Activated naive CD4-positive, alpha-beta T cell treated with anti-CD3 and anti-CD28 coated beads, Interleukin-2, amount 50 U/mL, for 16 hours (primary cell): Measurements from ENCODE around the gene UBTD1.
A peak's percentile ranks its signal among the peaks of the same experiment; 100 is the strongest.
"Not testable (repeated sequence)": the region's sequence is repeated elsewhere in the genome, so short reads cannot be mapped to it uniquely, and the experiment has no call there.

Experiments
- DNase-seq: peaks from one replicate; pipeline ENCODE4 v3.0.0-alpha.2; 2020

Gene UBTD1, protein sequence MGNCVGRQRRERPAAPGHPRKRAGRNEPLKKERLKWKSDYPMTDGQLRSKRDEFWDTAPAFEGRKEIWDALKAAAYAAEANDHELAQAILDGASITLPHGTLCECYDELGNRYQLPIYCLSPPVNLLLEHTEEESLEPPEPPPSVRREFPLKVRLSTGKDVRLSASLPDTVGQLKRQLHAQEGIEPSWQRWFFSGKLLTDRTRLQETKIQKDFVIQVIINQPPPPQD

DNA sequence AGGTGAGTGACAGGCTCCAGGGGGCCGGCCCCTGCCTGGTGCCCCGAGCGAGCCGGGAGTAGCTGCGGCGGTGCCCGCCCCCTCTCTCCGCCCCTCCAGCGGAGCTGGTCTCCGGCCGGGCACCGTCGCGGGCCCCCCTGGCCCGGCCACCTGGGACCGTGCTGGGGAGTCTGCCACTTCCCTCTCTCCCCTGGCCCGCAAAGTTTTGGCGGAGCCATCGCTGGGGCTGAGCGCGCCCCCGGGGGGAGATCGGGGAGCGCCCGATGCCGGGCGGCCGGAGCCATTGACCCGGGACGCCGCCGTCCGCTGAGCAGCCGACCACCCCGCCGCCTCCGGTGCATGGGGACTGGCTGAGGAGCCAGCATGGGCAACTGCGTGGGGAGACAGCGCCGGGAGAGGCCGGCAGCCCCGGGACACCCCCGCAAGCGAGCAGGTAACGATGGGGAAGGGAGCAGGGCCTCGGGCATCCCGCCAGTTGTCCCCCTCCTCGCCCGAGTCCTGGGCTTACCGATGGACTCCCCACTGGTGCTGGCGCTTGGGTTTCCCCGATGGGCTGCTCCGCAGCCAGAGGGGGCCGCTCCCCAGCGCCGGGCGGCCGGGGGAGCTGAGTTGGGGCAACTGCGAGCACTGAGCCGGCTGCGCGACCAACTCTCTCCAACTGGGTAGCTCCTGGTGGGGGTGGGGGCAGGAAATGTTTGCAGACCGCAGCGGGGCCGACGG, at the start of gene UBTD1:
TSS of gene UBTD1 (plus strand) at position 84 of the 720 bp plus-strand sequence. CDS start at position 364, 280 bp downstream.
- DNase-seq: peak; percentile 41

DNA sequence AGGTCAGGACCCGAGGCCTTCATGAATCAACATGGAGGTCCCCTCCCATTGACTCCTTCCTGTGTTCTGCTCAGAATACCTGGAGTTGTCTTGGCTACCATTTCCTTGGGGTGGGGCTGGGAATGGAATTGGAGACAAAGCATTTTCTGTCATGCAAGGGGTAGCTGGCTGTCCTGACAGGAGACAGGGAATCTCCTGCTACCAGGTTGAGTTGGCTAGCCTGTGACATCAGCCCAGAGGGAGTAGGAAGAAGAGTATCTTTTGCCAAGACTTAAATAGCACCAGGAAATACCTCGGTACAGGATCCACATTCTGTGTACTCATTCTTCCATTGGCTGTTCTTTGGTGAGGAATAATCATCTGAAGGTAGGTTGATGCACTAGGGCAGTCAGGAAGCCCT, 47.9 kb upstream of the UBTD1 start:
- DNase-seq: no peak

DNA sequence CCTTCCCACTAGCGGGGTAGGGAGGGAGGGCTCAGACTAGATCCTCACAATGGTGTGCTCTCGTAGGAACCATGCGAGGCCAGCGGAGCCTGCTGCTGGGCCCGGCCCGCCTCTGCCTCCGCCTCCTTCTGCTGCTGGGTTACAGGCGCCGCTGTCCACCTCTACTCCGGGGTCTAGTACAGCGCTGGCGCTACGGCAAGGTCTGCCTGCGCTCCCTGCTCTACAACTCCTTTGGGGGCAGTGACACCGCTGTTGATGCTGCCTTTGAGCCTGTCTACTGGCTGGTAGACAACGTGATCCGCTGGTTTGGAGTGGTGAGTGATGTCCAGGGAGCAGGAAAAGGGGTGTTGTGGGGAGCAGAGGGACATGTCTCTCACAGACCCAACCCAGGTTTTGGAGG, 47.1 kb upstream of the UBTD1 start:
- DNase-seq: no peak

DNA sequence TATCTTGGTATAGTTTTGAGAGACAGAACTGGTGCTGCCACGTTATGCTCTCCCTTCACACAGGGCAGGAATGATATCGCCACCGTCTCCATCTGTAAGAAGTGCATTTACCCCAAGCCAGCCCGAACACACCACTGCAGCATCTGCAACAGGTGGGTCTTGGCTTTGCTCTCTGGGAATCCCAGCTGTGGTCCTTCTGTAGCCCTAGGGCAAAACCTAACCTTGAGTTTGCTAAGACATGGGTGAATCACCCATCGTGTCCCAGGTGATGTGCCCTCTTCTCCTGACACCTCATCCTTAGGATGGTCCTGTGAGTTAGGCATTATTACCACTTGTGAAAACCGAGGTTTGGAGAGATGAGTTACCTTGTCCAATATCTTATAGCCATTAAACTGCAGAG, 46.4 kb upstream of the UBTD1 start:
- DNase-seq: no peak

DNA sequence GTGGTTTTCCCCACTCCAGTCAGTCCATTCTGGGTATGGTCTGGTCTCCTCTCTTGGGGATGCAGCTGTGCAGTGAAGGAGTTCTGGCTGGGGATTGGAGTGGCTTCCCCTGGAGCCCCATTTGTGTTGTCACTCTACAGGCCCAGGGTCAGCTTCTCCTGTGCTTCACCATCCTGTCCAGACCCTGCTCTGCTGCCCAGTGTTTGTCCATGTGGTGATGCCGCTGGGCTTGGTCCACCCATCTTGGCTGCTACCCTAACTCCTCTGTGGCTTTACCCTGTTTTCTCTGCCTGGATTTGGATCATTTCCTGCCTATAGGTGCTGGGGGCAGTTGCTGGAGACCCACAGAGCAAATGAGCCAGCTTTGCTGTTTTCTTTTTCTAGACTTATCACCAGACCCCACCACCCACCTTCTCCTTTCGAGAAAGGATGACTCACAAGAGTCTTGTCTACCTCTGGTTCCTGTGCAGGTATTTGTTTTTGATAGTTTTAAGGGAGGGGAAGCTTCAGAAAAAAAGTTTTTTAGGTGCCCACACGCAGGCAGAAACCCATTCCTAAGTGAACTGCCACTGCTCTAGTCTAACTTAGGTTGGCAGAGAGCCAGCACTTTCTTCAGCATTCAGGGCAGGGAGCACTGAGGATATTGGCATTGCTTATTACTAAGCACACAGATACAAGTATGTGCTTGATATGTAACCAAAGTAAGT, 44.2 kb upstream of the UBTD1 start:
- DNase-seq: peak; percentile 40

DNA sequence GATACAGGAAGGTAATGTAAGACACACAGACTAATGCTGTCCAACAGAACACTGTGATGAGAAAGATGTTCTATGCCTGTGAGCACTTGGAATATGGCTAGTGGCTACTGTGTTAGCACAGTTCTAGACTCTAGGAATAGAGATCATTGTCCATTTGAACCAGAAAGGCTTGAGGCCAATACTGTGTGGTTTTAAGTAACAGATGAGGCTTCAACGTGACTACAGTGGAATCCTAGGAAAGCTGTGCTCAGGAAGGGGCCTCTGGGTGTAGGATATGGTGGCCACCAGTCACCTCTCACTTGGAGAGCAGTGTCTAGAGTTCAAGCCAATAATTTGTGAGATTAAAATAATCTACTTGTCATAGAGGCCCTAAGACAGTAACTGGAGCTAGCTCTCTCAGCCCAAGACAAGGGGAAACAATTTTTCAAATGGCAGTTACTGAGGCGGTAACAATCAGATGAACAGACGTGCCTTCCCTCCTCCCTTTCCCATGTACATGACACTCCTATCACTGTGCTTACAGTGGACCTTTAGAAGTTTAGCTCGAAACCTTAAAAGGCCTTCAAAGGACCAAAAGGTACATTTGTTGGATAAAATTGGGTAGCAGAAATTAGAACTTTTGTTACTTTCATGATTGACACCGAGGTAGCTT, 42.6 kb upstream of the UBTD1 start:
- DNase-seq: no peak

DNA sequence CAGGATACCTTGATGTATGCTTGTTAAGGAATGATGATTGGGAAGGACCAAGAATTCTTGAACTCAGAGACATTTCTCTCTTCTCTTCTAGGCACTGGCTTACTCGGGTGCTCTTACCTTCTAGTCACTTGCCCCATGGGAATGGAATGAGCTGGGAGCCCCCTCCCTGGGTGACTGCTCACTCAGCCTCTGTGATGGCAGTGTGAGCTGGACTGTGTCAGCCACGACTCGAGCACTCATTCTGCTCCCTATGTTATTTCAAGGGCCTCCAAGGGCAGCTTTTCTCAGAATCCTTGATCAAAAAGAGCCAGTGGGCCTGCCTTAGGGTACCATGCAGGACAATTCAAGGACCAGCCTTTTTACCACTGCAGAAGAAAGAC, 42.0 kb upstream of the UBTD1 start:
- DNase-seq: no peak

DNA sequence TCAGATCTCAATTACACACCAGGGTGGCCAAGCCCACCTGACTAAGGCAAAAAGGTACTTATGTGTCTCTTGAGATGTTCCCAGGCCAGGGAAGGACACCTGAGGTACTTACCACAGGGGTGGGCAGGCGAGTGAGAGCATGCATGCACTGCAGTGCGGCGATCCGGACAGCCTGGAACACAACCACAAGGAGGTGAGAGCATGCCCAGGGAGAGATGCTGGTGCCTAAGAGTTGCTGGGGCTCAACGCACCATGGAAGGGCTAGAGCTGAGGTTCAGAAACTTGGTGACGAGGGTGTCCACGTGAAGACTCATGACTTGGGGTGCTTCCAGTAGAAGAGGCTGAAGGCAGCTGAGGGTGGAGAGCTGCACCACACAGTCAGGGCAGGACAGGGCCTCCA, 39.6 kb upstream of the UBTD1 start:
- no peak for DNase-seq

DNA sequence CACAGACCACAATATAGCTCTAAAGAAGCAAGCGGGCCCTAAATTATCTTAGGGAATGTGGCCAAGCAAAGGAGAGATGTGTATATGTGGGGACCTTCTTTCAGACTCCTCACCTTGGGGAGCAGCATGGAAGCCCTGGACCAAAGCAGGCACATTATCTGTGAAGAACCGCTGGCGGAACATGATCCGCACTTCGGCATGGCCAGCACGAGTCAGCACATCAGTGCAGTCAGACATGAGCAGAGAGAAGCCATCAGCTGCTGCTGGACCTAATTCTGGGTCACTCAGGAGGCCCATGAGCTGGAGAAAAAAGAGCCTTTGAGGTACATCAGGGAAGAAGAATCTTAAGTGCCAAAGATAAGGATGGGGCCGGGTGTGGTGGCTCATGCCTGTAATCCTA, 38.8 kb upstream of the UBTD1 start:
- no peak for DNase-seq

DNA sequence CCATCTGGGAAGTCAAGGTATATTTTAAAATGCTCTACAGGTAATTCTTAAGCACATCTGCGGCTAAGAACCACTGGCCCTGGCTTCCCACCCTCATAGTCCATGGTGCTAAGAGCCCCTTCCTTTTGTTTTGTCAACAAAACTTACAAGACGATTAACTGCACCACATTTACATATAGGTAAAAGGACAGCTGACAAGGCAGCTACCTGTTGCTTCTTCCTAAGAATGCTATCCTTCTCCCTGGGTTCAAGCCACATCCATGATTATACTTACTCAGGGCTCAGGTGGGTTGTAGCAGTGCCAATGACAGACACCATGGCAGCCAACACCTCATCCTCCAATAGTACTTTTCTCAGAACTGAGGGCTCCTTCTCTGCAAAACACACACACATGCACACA, 36.4 kb upstream of the UBTD1 start:
- DNase-seq: no peak

DNA sequence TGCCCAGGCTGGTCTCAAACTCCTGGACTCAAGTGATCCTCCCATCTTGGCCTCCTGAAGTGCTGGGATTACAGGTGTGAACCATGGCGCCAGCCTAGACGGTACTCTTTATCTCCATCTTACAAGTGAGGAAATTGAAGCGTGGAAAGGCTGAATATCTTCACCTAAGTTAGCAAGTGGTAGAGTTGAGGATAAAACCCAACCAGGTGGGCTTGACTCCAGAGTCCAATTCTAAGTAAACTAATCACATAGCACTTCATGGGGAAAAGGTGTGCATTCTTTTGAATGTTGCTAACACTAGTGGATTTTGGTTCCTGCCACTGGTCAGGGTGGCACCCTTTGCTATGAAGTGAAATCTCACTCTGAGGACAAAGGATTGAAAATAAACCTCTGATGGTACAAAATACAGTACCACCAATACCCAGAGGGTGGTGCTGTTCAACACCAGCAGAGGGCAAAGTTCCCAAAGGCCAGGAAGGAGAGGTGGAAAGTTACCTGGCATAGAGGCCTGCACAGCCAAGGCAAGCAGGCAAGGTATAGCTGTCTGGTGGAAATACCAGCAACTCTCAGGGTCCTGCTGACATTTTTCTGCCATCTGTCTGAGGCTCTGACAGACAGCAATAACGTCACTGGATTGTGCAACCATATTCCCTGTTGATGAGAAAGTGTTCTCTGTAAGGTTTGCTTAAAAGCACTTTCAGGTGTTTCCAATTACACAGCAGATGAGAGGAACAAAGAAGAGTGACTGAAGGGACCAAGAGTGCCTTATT, 35.2 kb upstream of the UBTD1 start:
- peak; percentile 17 for DNase-seq

DNA sequence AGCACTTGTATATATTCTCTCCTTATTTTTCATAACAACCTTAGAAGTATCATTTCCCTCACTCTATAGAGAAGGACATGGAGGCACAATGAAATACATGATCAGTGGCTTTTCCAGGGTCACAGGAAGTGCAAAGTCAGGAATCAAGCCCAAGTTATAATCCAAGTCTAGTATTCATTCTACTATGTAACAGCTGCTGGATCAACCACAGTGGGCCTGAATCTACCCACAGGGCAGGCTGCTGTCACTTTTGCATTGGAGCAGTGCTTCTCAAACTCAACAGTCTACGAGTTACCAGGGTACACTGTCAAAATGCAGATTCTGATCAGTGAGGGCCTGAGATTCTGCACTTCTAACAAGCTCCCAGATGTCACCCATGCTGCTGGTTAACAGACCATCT, 34.5 kb upstream of the UBTD1 start:
- no peak for DNase-seq

DNA sequence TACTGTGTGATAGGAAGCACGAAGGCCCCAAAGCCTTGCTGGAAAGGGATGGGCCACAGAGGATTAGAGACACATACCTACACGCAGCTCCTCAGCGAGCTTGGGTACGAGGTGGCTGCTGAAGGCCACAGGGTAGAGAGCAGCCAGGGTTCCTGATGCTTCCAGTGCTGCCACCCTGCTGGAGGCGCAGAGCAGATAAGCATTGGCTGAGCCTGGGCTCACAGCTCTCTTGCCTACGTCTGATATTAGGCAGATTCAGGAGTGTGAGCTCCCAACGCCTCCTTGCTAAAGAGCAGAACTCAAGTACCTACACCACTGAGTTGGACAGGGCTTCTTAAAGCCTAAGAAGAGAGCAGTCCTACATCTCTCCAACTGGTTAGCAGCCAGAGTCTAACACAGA, 32.7 kb upstream of the UBTD1 start:
- no peak for DNase-seq

DNA sequence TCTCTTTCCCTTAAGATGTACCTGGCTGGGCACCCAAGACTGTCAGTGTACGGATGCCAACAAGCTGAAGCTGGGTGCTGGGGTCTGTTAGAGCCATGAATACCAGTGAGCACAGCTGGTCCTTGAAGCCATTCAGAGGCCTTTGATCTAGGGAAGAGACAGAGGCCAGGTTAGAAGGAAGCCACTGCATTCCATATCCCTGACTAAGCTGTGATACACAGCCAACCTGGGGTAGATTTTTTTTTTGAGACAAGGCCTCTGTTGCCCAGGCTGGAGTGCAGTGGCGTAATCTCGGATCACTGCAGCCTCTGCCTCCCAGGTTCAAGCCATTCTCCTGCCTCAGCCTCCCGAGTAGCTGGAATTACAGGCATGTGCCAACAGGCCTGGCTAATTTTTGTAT, 32.0 kb upstream of the UBTD1 start:
- no peak for DNase-seq

DNA sequence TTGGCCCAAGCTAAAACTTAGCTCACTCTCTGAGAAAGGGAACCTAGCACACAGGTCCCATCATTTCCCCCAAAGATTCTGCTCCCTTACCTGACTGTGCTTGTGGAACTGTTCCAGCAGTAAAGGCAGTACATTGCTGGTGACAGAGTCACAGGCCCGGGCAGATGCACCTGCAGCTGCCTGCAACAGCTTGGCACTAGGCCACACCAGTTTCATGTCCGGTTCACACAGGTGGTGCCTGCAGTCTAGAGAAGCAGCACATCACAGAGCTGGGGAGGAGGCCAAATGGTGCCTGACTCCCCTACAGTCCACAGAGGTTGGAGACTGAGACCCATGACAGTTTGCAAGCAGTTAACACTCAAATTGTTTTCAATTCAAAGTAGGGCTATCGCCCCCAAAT, 30.6 kb upstream of the UBTD1 start:
- no peak for DNase-seq

DNA sequence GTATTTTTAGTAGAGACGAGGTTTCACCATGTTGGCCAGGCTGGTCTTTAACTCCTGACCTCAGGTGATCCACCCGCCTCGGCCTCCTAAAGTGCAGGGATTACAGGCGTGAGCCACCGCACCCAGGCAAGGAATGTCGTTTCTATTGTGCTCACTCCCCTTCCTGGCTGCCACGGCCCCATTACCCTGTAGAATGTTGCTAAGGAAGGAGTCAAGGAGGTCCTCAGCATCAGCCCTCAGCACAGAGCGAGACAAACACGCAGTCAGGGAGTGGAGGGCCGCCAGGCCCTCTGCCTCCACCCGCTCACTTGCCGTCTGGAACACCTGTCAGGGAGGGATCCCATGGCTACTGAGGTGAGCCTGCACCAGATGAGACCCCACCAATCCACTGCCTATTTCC, 29.9 kb upstream of the UBTD1 start:
- DNase-seq: not testable (repeated sequence)

DNA sequence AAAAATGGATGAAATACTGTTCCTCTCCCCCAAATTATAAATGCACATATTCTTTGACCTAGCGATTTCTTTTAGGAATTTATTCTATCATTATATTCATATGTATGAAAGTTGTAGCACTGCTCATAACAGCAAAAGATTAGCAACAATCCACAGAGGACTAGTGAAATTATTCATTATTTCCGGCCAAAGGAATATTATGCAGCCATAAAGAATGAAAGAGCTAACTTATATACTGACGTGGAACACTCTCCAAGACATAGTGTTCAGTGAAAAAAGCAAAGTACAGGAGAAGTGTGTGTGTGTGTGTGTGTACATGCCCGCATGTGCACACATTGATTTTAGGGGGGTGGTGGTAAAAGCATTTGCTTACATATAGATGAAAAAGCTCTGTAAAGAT, 23.8 kb upstream of the UBTD1 start:
- no peak for DNase-seq

DNA sequence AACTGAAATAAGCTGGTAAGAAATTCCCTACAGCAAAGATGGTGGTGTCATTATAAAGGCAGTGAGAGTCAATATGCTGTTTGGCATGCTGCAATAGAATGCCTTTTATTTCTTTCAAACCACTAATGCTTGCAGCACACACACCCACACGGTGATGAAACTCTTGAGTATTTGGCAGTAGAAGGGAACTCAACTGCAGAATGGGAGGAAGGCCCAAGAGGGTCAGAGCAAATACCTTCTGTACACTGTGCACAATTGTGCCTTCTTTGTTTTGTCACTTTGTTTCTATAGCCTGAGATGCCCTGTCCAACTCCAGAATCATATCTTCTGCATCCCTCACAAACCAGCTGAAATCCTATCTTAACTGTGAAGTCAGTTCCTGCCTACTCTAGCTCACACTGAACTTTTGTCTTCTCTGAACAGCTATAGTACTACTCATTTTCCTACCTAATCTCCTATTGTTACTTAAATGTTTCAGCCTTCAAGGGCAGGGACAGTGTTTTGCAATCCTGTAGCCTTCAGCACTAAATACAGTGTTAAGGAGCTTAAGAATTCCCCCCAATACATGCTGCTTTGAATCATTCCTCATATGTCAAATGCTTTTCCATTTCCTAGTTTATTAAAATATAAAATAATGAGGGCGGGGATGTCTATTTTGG, 22.7 kb upstream of the UBTD1 start:
- no peak for DNase-seq

DNA sequence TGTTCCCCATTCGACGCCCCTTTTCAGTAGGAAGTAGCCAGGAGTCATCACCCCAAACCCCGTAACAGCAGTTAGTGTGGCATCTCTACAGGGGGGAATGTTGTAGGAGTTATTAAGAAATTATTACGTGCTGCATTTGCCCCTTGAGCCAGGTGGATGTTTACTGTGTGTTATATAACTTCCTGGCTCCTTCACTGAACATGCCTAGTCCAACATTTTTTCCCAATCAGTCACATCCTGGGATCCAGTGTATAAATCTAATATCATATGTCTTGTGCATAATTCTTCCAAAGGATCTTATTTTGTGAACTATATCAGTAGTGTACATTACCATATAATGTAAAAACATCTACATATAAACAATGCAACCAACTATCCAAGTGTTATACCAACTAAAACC, 19.3 kb upstream of the UBTD1 start:
- DNase-seq: not testable (repeated sequence)

DNA sequence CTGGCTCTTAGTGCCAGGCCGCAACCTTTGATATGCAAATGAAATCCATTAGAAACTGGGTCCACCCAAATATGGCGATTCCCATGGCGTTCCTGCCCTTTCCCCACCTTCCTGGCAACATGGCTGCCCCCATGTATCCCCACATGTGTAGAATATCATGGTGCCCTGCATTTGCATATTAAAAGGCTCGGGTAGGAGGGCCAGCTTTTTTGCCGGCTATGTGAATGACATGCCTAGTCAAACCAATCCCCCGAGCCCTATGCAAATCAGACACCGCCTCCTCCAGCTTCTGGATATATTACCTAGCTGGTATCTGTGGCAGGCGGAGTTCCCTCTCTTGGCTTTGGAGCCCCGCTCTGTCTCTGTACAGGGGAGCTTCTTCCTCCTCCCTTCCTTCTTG, 18.8 kb upstream of the UBTD1 start:
- DNase-seq: no peak

DNA sequence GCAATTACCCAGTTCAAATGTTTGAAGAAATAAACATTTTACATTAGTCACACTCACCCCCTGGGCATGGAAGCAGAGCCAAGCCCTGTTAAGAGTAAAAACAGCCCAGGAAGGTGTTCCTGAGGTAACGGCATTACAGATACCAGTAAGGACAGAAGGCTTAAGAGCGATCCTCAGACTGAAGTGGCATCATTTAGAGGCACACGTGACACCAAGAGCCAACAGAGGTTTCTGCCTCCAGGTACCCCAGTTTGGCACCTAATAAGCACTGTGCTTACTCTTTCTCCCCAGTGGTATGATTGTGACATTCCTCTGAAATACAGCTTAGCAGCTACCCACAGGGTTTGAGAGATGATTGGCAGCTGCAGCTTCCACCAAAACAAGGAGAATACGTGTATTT, 17.7 kb upstream of the UBTD1 start:
- no peak for DNase-seq

DNA sequence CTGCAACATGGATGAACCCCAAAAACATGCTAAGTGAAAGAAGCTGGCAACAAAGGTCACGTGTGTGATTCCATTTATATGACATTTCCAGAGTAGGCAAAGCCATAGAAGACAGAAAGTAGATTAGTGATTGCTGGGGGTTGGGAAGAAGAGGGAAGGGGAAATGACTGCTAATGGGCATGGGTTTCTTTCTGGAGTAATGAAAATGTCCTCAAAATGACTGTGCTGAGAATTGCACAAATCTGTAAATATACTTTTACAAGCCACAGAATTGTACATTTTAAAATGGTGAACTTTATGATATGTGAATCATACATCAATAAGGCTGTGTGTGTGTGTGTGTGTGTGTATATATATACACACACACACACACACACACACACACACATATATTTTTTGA, 16.3 kb upstream of the UBTD1 start:
- DNase-seq: no peak

DNA sequence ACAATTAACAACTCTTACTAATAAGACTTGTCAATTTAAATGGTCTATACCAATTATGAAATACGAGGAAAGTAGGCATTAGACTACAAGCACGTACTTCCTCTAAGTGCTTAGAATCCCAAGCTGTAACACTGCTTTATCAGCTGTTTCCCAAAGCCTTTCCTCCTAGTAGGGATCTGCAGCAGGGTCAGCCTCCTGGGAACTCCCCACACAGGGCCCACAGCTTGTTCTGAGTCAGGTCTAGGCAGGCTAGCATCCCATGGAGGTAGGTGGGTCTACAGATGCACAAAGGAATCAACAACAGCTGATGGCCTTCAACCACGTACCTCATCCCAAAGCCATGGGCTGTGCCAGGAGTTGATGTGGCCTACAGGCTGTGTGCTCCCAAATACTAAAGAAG, 15.2 kb upstream of the UBTD1 start:
- DNase-seq: no peak
